Ishikawa (cell line): ENCODE data around the gene METTL25B.

Experiments used
- CEBPB ChIP-seq: IDR thresholded peaks from 2 replicates; pipeline ENCODE4 v1.6.1; 2012
- CREB1 ChIP-seq: IDR thresholded peaks from 2 replicates; pipeline ENCODE4 v1.6.1; 2012; ENCODE audit warnings: low read depth
- EGR1 ChIP-seq: IDR thresholded peaks from 2 replicates; pipeline ENCODE4 v1.6.1; 2012
- EP300 ChIP-seq: IDR thresholded peaks from 2 replicates; pipeline ENCODE4 v1.6.1; 2012; ENCODE audit warnings: borderline replicate concordance
- FOXM1 ChIP-seq: IDR thresholded peaks from 2 replicates; pipeline ENCODE4 v1.6.1; 2012; ENCODE audit warnings: low read depth, borderline replicate concordance
- MAX ChIP-seq: IDR thresholded peaks from 2 replicates; pipeline ENCODE4 v1.6.1; 2012
- NFIC ChIP-seq: IDR thresholded peaks from 2 replicates; pipeline ENCODE4 v1.6.1; 2012
- RAD21 ChIP-seq: IDR thresholded peaks from 2 replicates; pipeline ENCODE4 v1.6.1; 2012; ENCODE audit warnings: low read depth
- REST ChIP-seq: IDR thresholded peaks from 2 replicates; pipeline ENCODE4 v1.6.1; 2012; ENCODE audit warnings: low read depth, mild to moderate bottlenecking
- TAF1 ChIP-seq: IDR thresholded peaks from 2 replicates; pipeline ENCODE4 v1.6.1; 2012; ENCODE audit warnings: low read depth, mild to moderate bottlenecking
- TCF12 ChIP-seq: IDR thresholded peaks from 2 replicates; pipeline ENCODE4 v1.6.1; 2012; ENCODE audit warnings: low read depth
- TEAD4 ChIP-seq: IDR thresholded peaks from 2 replicates; pipeline ENCODE4 v1.6.1; 2012
- USF1 ChIP-seq: IDR thresholded peaks from 2 replicates; pipeline ENCODE4 v1.6.1; 2012
- YY1 ChIP-seq: IDR thresholded peaks from 2 replicates; pipeline ENCODE4 v1.6.1; 2012; ENCODE audit warnings: low read depth
- ZBTB7A ChIP-seq: IDR thresholded peaks from 2 replicates; pipeline ENCODE4 v1.6.1; 2012; ENCODE audit warnings: low read depth

Gene METTL25B

GRCh38 chr1:156744344-156744743 lies 16.1 kb downstream of the METTL25B start:
- TF ChIP-seq MAX (no peak), EGR1 (no peak), CEBPB (no peak), TCF12 (no peak)

GRCh38 chr1:156744786-156745419 lies 16.6 kb downstream of the METTL25B start:
- TF ChIP-seq TEAD4 (no peak), EP300 (no peak), MAX (no peak), NFIC (no peak), TCF12 (no peak), CREB1 (no peak), ZBTB7A (no peak), CEBPB (no peak), RAD21 (no peak), TAF1 (no peak), EGR1 (no peak), YY1 (no peak), REST (no peak), USF1 (no peak), FOXM1 (no peak)

GRCh38 chr1:156745881-156746280 lies 17.6 kb downstream of the METTL25B start:
- no peak for TF ChIP-seq YY1
- no peak for TF ChIP-seq CREB1
- no peak for TF ChIP-seq USF1
- TF ChIP-seq NFIC: no peak
- no peak for TF ChIP-seq EGR1
- TF ChIP-seq MAX: no peak
- TF ChIP-seq CEBPB: no peak
- TF ChIP-seq ZBTB7A: no peak

GRCh38 chr1:156746406-156746727 lies 18.1 kb downstream of the METTL25B start:
- TF ChIP-seq USF1: peak; percentile 78
- TF ChIP-seq NFIC: no peak
- TF ChIP-seq TAF1: no peak
- TF ChIP-seq REST: no peak

GRCh38 chr1:156746728-156747631 lies 18.7 kb downstream of the METTL25B start:
- TF ChIP-seq TEAD4 (peak; percentile 63), EP300 (peak; percentile 39; the same call in 1 of the 2 replicates), CEBPB (no peak), TCF12 (peak; percentile 87), USF1 (no peak), RAD21 (no peak), TAF1 (no peak), ZBTB7A (peak; percentile 80; the same call in 1 of the 2 replicates), EGR1 (peak; percentile 63; the same call in 1 of the 2 replicates), CREB1 (no peak), YY1 (peak; percentile 86), NFIC (peak; percentile 27; the same call in 1 of the 2 replicates), REST (no peak), FOXM1 (0 out of 2 replicates have a peak, but pooled peaks have one; percentile 26), MAX (peak; percentile 12; the same call in 1 of the 2 replicates)
